HepG2 (cell line): ENCODE measurements around the gene CADM1.

ENCODE experiments used
- ATF3 ChIP-seq: sonication (generic); formaldehyde crosslinking; IDR thresholded peaks from 2 replicates; pipeline ENCODE4 v1.4.0; 2020; ENCODE audit warnings: missing genetic modification reagents
- EP300 ChIP-seq, 3 experiments: sonication (generic) in 1 of 3; formaldehyde crosslinking in 1 of 3; IDR thresholded peaks; 2 replicates each; pipeline versions ENCODE4 v1.5.1 to v1.6.1; 2011 to 2020; ENCODE audit warnings: low read depth in 2 of 3, low read length in 2 of 3, borderline replicate concordance in 1 of 3, improper control_type of control experiment in 1 of 3, mild to moderate bottlenecking in 1 of 3, missing genetic modification reagents in 1 of 3, moderate library complexity in 1 of 3
- MEF2D ChIP-seq: sonication (generic); formaldehyde crosslinking; IDR thresholded peaks from 2 replicates; pipeline ENCODE4 v1.5.1; 2020; ENCODE audit warnings: mild to moderate bottlenecking, missing genetic modification reagents
- NR3C1 ChIP-seq: sonication (generic); formaldehyde crosslinking; IDR thresholded peaks from 2 replicates; pipeline ENCODE4 v1.4.0; 2020; ENCODE audit warnings: missing genetic modification reagents
- PAF1 ChIP-seq: IDR thresholded peaks from 2 replicates; pipeline ENCODE4 v1.6.1; 2016; ENCODE audit warnings: missing genetic modification reagents, missing compliant biosample characterization
- POLR2A ChIP-seq, 2 experiments: IDR thresholded peaks; 2 replicates each; pipeline ENCODE4 v1.6.1; 2011; ENCODE audit warnings: low read depth in 2 of 2, low read length in 2 of 2, mild to moderate bottlenecking in 1 of 2, moderate library complexity in 1 of 2; ENCODE audit not compliant: insufficient read depth in 1 of 2
- SRF ChIP-seq: IDR thresholded peaks from 2 replicates; pipeline ENCODE4 v1.6.1; 2011; ENCODE audit warnings: mild to moderate bottlenecking, low read depth, low read length, moderate library complexity
- YY1 ChIP-seq: IDR thresholded peaks from 2 replicates; pipeline ENCODE4 v1.6.1; 2011; ENCODE audit warnings: low read length, low read depth, moderate library complexity, mild to moderate bottlenecking; ENCODE audit not compliant: insufficient read depth, insufficient replicate concordance
- ZNF296 ChIP-seq: sonication (generic); formaldehyde crosslinking; conservative IDR thresholded peaks from 2 replicates; pipeline ENCODE4 v1.5.0; 2020; ENCODE audit warnings: mild to moderate bottlenecking, missing genetic modification reagents
- TF ChIP-seq, protein P1 (sequence below): sonication (generic); formaldehyde crosslinking; conservative IDR thresholded peaks from 2 replicates; pipeline ENCODE4 v1.4.0; 2020; ENCODE audit warnings: missing genetic modification reagents

DNA sequence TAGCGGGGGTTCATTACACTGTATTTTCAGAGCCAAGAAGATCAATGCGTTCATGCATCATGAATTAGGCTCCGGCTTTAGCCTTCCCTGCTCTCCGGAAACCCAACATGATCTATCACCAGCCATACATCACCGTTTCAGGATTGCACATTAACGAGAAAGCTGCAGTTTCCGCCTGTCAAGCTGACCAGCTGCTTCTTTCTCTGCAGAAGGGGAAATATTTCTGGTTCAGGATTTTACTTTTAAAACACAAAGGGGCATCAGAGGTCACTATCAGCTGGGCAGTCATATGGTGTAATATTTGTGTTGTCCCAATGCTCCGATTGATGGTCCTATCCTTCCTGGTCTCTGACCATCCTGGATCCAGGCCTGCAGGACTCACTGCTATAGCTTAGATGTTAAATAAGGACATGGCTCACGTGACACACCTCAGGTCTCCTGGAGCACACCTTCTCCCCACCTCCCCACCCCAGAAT, 21.4 kb upstream of the CADM1 start:
- TF ChIP-seq YY1 (no peak), SRF (no peak), EP300 (IDR thresholded peaks at IDR 0.05; ENCODE audit: low read depth in 2 of 2, low read length in 2 of 2) (no peak), EP300 (CRISPR knock-in tag; IDR thresholded peaks at IDR 0.05; ENCODE audit: borderline replicate concordance) (no peak), NR3C1 (CRISPR knock-in tag) (no peak), ATF3 (CRISPR knock-in tag) (no peak), POLR2A (IDR thresholded peaks at IDR 0.05; ENCODE audit: insufficient read depth in 1 of 2, low read depth in 2 of 2, low read length in 2 of 2) (no peak), ZNF296 (no peak), MEF2D (CRISPR knock-in tag) (no peak), PAF1 (CRISPR knock-in tag) (no peak)
- TF ChIP-seq, protein P1, sequence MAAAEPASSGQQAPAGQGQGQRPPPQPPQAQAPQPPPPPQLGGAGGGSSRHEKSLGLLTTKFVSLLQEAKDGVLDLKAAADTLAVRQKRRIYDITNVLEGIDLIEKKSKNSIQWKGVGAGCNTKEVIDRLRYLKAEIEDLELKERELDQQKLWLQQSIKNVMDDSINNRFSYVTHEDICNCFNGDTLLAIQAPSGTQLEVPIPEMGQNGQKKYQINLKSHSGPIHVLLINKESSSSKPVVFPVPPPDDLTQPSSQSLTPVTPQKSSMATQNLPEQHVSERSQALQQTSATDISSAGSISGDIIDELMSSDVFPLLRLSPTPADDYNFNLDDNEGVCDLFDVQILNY (CRISPR knock-in tag) = no peak
